ENCODE measurements around the gene ADAMTS3. TPM values are rescaled to one million over a fixed set of nuclear protein-coding genes. Genes with fewer than 3 reads are reported as not detected.
"Not testable (repeated sequence)": the region's sequence is repeated elsewhere in the genome, so short reads cannot be mapped to it uniquely, and the experiment has no call there.

ADAMTS3 gene
- polyA plus RNA-seq, 1 donor from 2014 or later = not detected

GRCh38 chr4:72566464-72566972, 2.5 kb downstream of the ADAMTS3 start:
- Mint-ChIP-seq H3K27ac (no peak overlapping the region), H3K36me3 (no peaks in the 10 kb centered on the region), H3K27me3 (peaks cover 32% of the 10 kb centered on the region), H3K9me3 (peaks cover 0 to 2% (median 1%) of the 10 kb centered on the region in 3 donors), H3K4me1 (peaks cover 7 to 11% (median 9%) of the 10 kb centered on the region in 3 donors), H3K4me3 (no peak overlapping the region)

- H3K27ac Mint-ChIP-seq = no peak overlapping the region
- no peaks in the 10 kb centered on the region for H3K36me3 Mint-ChIP-seq
- peaks cover 24% of the 10 kb centered on the region for H3K27me3 Mint-ChIP-seq
- H3K4me3 Mint-ChIP-seq = no peak overlapping the region
- H3K9me3 Mint-ChIP-seq = peaks cover 0 to 2% (median 1%) of the 10 kb centered on the region in 3 donors
- H3K4me1 Mint-ChIP-seq = peaks cover 7 to 10% (median 9%) of the 10 kb centered on the region in 3 donors
Observed at GRCh38 chr4:72564789-72565188, 4.2 kb downstream of the ADAMTS3 start.

GRCh38 chr4:72564184-72564583, 4.8 kb downstream of the ADAMTS3 start:
- H3K4me3 Mint-ChIP-seq = no peak overlapping the region
- peaks cover 21% of the 10 kb centered on the region for H3K27me3 Mint-ChIP-seq
- H3K36me3 Mint-ChIP-seq = no peaks in the 10 kb centered on the region
- H3K9me3 Mint-ChIP-seq = peaks cover 0 to 2% (median 1%) of the 10 kb centered on the region in 3 donors
- peaks cover 7 to 9% (median 9%) of the 10 kb centered on the region in 3 donors for H3K4me1 Mint-ChIP-seq
- H3K27ac Mint-ChIP-seq = no peak overlapping the region

- no peaks in the 10 kb centered on the region for H3K36me3 Mint-ChIP-seq
- no peak overlapping the region for H3K27ac Mint-ChIP-seq
Observed at GRCh38 chr4:72558655-72559054, 10.4 kb downstream of the ADAMTS3 start.

GRCh38 chr4:72557021-72557420, 12.0 kb downstream of the ADAMTS3 start:
- Mint-ChIP-seq H3K9me3 (no peaks in the 10 kb centered on the region), H3K4me3 (no peak overlapping the region), H3K4me1 (no peaks in the 10 kb centered on the region), H3K27ac (no peak overlapping the region), H3K27me3 (peaks cover 2% of the 10 kb centered on the region), H3K36me3 (no peaks in the 10 kb centered on the region)

More at GRCh38 chr4:72558655-72559054, 10.4 kb downstream of the ADAMTS3 start:
- no peaks in the 10 kb centered on the region for H3K4me1 Mint-ChIP-seq
- H3K4me3 Mint-ChIP-seq = no peak overlapping the region
- H3K9me3 Mint-ChIP-seq = no peaks in the 10 kb centered on the region
- peaks cover 2% of the 10 kb centered on the region for H3K27me3 Mint-ChIP-seq

- no peak overlapping the region for H3K4me3 Mint-ChIP-seq
- H3K9me3 Mint-ChIP-seq = no peaks in the 10 kb centered on the region
- no peaks in the 10 kb centered on the region for H3K36me3 Mint-ChIP-seq
- no peak overlapping the region for H3K27ac Mint-ChIP-seq
- H3K4me1 Mint-ChIP-seq = no peaks in the 10 kb centered on the region
- H3K27me3 Mint-ChIP-seq = peaks cover 2% of the 10 kb centered on the region
Observed at GRCh38 chr4:72555377-72555831, 13.6 kb downstream of the ADAMTS3 start.

GRCh38 chr4:72553540-72554337, 15.3 kb downstream of the ADAMTS3 start:
- Mint-ChIP-seq H3K4me3 (no peak overlapping the region), H3K27me3 (peaks cover 2% of the 10 kb centered on the region), H3K4me1 (no peaks in the 10 kb centered on the region), H3K36me3 (no peaks in the 10 kb centered on the region), H3K27ac (no peak overlapping the region), H3K9me3 (peaks cover 0 to 2% (median 0%) of the 10 kb centered on the region in 3 donors)

- peaks cover 0 to 2% (median 0%) of the 10 kb centered on the region in 3 donors for H3K9me3 Mint-ChIP-seq
- no peak overlapping the region for H3K27ac Mint-ChIP-seq
- H3K4me3 Mint-ChIP-seq = no peak overlapping the region
- H3K36me3 Mint-ChIP-seq = no peaks in the 10 kb centered on the region
- no peaks in the 10 kb centered on the region for H3K27me3 Mint-ChIP-seq
- no peaks in the 10 kb centered on the region for H3K4me1 Mint-ChIP-seq
Observed at GRCh38 chr4:72552447-72552846, 16.6 kb downstream of the ADAMTS3 start.

- no peak overlapping the region for H3K4me3 Mint-ChIP-seq
- no peaks in the 10 kb centered on the region for H3K4me1 Mint-ChIP-seq
- peaks cover 0 to 2% (median 0%) of the 10 kb centered on the region in 3 donors for H3K9me3 Mint-ChIP-seq
- H3K27me3 Mint-ChIP-seq = no peaks in the 10 kb centered on the region
- H3K36me3 Mint-ChIP-seq = no peaks in the 10 kb centered on the region
- H3K27ac Mint-ChIP-seq = no peak overlapping the region
Observed at GRCh38 chr4:72546456-72546855, 22.6 kb downstream of the ADAMTS3 start.

- not testable (repeated sequence) for H3K27me3 Mint-ChIP-seq, H3K4me1 Mint-ChIP-seq, H3K36me3 Mint-ChIP-seq, H3K9me3 Mint-ChIP-seq, H3K4me3 Mint-ChIP-seq, H3K27ac Mint-ChIP-seq
Observed at GRCh38 chr4:72540694-72541093, 28.3 kb downstream of the ADAMTS3 start.

- no peak overlapping the region for H3K27ac Mint-ChIP-seq
- H3K27me3 Mint-ChIP-seq = no peaks in the 10 kb centered on the region
- no peaks in the 10 kb centered on the region for H3K4me1 Mint-ChIP-seq
- H3K36me3 Mint-ChIP-seq = no peaks in the 10 kb centered on the region
- H3K9me3 Mint-ChIP-seq = peaks cover 1 to 8% (median 6%) of the 10 kb centered on the region in 3 donors
- no peak overlapping the region for H3K4me3 Mint-ChIP-seq
Observed at GRCh38 chr4:72538006-72538405, 31.0 kb downstream of the ADAMTS3 start.

- Mint-ChIP-seq H3K27ac (no peak overlapping the region), H3K36me3 (no peaks in the 10 kb centered on the region), H3K4me1 (no peaks in the 10 kb centered on the region), H3K4me3 (no peak overlapping the region), H3K9me3 (peaks cover 1 to 8% (median 6%) of the 10 kb centered on the region in 3 donors), H3K27me3 (no peaks in the 10 kb centered on the region)
Observed at GRCh38 chr4:72536443-72536842, 32.6 kb downstream of the ADAMTS3 start.

GRCh38 chr4:72531768-72532290, 37.2 kb downstream of the ADAMTS3 start:
- Mint-ChIP-seq H3K27ac (no peak overlapping the region), H3K9me3 (no peaks in the 10 kb centered on the region), H3K4me1 (no peaks in the 10 kb centered on the region), H3K4me3 (no peak overlapping the region), H3K27me3 (peaks cover 3% of the 10 kb centered on the region), H3K36me3 (no peaks in the 10 kb centered on the region)

GRCh38 chr4:72531322-72531721, 37.7 kb downstream of the ADAMTS3 start:
- H3K27me3 Mint-ChIP-seq = peaks cover 3% of the 10 kb centered on the region
- H3K4me3 Mint-ChIP-seq = no peak overlapping the region
- no peaks in the 10 kb centered on the region for H3K9me3 Mint-ChIP-seq
- H3K4me1 Mint-ChIP-seq = no peaks in the 10 kb centered on the region
- no peaks in the 10 kb centered on the region for H3K36me3 Mint-ChIP-seq
- H3K27ac Mint-ChIP-seq = no peak overlapping the region

GRCh38 chr4:72529148-72529822, 39.7 kb downstream of the ADAMTS3 start:
- no peak overlapping the region for H3K27ac Mint-ChIP-seq
- H3K36me3 Mint-ChIP-seq = no peaks in the 10 kb centered on the region
- H3K4me1 Mint-ChIP-seq = no peaks in the 10 kb centered on the region
- H3K9me3 Mint-ChIP-seq = no peaks in the 10 kb centered on the region
- peaks cover 3% of the 10 kb centered on the region for H3K27me3 Mint-ChIP-seq
- H3K4me3 Mint-ChIP-seq = no peak overlapping the region

Data from IgD-negative memory B cell (primary cell).